Vagina (tissue), 2 donors: ENCODE results near the gene POLN.

Experiments used
- CTCF ChIP-seq, 3 experiments: fragments of 450-650 bp in 2 of 3; fragments of 200-600 bp in 1 of 3; sonication (generic) in 1 of 3; IDR thresholded peaks; one replicate each; pipeline ENCODE4 v1.5.1; 2017 to 2019; ENCODE audit warnings: antibody characterized with exemption in 3 of 3, mild to moderate bottlenecking in 2 of 3, moderate library complexity in 2 of 3
- POLR2A ChIP-seq, 2 donors: fragments of 450-650 bp; IDR thresholded peaks; one replicate each; pipeline ENCODE4 v1.6.1; 2017; ENCODE audit warnings: antibody characterized with exemption in 2 of 2, mild to moderate bottlenecking in 2 of 2, moderate library complexity in 2 of 2
- POLR2AphosphoS5 ChIP-seq, 2 donors: sonication (generic); formaldehyde crosslinking; IDR thresholded peaks; one replicate each; pipeline ENCODE4 v1.9.0; 2017; ENCODE audit warnings: antibody characterized with exemption in 2 of 2, mild to moderate bottlenecking in 2 of 2, low read depth in 1 of 2; ENCODE audit not compliant: insufficient read depth in 1 of 2

DNA sequence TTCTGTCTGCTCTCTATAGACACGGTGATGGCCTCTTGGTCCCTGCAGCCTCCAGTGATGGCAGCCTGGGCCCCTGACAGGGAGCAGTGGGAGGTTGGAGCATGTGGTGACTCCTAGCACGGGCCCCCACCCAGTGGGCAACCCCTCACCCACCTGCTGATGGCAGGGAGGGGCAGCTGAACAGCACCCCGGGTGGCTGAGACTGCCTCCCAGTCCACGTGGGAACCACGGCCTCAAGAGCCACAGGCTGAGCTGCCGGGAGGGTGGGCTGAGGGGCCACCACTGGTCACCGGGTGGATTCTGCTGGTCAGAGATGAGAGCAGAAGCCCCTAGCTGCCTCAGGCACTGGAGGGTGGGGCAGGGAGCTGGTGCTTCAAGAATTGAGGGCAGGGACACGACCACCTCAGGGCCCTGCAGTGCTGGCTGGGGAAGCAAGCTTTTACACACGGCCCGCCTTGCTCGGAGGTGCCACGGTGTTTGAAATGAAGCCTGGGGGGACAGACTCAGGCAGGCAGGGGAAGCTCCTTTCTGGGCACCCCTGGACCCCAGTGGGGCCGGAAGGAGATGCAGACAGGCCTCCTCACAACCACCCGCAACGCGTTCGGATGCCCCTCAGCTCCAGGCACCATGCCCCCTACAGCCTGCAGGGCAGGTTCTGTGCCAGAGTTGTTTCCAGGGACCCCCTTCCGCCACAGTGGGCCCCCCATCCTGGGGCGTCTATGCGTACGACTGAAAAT lies 6.3 kb upstream of the POLN start:
- no peak for TF ChIP-seq POLR2AphosphoS5 (IDR thresholded peaks at IDR 0.05; ENCODE audit: insufficient read depth in 1 of 2, low read depth in 1 of 2)
- TF ChIP-seq CTCF (IDR thresholded peaks at IDR 0.05), result no peak
- no peak for TF ChIP-seq POLR2A (IDR thresholded peaks at IDR 0.05)
